HL-60 (cell line): ENCODE measurements around the gene ZNF641.

ENCODE experiments used
- POLR2AphosphoS5 ChIP-seq: IDR thresholded peaks from 2 replicates; pipeline ENCODE4 v1.6.1; 2012; ENCODE audit warnings: low read depth
- TF ChIP-seq, protein P1 (sequence below): IDR thresholded peaks from one replicate; pipeline ENCODE4 v1.5.1; 2011; ENCODE audit warnings: low read length, control low read depth, inconsistent platforms; ENCODE audit not compliant: insufficient read depth

DNA sequence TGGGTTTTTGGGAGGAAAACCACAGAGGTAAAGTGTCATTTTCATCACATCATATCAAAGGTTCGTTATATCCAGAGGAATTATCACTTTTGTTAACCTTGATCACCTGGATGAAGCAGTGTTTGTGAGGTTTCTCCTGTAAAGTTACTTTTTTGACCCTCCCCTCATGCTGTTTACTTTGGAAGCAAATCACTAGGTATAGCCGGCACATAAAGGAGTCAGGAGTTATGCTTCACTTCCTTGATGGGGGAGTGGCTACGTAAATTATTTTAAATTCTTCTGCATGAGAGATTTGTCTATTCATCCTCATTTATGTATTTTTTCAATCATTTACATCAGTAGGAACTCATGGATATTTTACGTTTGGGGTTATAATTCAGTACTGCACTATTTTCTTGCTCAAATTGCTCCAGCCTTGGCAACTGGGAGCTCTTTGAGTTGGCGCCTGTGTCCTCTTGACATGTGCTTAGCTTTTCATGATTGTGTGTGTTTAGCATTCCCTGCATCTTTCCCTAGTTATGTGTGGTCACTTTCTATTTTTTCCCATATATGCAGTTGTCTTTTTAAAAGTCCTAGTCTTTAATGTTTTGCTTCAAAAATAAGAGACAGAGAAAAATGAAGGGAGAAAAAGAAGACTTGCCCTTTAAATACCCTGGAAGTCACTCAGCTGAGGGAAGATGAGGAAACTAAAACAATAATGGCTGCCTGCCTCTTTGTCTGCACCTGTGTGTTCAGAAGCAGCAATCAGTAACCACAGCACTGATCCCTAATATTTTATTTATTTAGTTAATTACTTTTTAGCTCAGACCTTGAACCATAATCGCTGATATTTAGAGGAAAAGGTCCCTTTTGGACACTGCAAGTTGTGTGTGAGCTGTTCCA is 62.1 kb downstream of the ZNF641 start:
- TF ChIP-seq, protein P1, sequence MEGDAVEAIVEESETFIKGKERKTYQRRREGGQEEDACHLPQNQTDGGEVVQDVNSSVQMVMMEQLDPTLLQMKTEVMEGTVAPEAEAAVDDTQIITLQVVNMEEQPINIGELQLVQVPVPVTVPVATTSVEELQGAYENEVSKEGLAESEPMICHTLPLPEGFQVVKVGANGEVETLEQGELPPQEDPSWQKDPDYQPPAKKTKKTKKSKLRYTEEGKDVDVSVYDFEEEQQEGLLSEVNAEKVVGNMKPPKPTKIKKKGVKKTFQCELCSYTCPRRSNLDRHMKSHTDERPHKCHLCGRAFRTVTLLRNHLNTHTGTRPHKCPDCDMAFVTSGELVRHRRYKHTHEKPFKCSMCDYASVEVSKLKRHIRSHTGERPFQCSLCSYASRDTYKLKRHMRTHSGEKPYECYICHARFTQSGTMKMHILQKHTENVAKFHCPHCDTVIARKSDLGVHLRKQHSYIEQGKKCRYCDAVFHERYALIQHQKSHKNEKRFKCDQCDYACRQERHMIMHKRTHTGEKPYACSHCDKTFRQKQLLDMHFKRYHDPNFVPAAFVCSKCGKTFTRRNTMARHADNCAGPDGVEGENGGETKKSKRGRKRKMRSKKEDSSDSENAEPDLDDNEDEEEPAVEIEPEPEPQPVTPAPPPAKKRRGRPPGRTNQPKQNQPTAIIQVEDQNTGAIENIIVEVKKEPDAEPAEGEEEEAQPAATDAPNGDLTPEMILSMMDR, result no peak
- TF ChIP-seq POLR2AphosphoS5, result no peak
